Umbilical cord (tissue), 2 donors: ENCODE results near the gene SMAD3. TPM values are rescaled to one million over a fixed set of nuclear protein-coding genes. Genes with fewer than 3 reads are reported as not detected.
"Not testable (repeated sequence)": the region's sequence is repeated elsewhere in the genome, so short reads cannot be mapped to it uniquely, and the experiment has no call there.

Source experiments
- DNase-seq: peaks from one replicate; pipeline ENCODE4 v3.0.0-alpha.2; 2015; ENCODE audit warnings: low spot score
- total RNA-seq: library from RNA; depleted of rRNA; stranded (reverse); fragments of >200 nt; gene quantifications from one replicate; pipeline ENCODE4 v1.2.3, GENCODE V29; 2014; ENCODE audit warnings: low replicate concordance; ENCODE audit not compliant: insufficient read depth

The SMAD3 gene
- total RNA-seq, 1 donor from 2014 or later = 11.1 TPM

DNA sequence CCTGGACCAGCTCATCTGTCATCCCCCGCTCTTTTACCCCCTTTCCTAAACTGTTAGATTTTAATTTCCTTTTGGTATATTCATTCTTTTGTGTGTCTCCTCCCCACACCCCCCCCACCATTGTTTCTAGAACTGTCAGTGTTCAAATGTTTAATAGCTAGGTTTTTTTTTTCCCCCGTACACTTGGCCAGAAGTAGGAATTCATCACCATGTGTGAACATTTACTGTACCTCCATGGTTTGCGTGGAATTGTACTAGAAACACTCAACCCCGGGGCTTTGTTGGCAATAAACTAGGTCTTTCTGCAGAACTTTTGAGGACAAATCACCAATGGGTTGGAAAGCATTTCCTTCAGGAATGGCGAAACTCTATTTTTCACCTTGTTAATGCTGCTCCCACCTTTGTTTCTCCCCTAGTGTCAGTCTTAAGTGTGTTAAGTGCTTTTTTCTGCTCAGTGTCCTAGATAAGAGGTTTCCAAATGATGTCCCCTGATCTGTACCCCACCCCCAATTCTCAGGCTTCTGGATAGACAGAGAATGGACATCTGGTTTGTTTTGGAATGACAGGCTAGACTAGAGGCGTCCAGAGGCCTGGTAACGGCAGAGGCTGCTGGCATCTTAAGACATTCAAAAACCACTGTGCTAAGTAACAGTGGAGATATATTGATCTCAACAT, 76.8 kb downstream of the SMAD3 start:
- DNase-seq = peak; percentile 84

DNA sequence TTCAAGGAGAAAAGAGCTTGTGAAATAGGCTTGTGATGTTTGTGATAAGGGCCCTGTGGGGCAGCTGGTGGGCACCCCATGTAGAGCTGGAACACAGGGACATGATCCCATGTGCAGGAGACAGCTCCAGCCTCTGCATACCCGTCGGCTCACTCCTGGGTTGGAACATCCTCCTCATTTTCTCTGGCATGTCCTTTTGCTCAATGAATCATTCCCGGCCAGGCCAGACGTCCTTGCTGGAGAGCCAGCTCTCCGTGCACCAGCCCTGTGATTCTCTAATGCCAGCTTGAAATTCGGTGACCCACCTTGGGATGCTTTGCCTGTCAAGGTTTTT, 77.3 kb downstream of the SMAD3 start:
- DNase-seq = peak; percentile 75

DNA sequence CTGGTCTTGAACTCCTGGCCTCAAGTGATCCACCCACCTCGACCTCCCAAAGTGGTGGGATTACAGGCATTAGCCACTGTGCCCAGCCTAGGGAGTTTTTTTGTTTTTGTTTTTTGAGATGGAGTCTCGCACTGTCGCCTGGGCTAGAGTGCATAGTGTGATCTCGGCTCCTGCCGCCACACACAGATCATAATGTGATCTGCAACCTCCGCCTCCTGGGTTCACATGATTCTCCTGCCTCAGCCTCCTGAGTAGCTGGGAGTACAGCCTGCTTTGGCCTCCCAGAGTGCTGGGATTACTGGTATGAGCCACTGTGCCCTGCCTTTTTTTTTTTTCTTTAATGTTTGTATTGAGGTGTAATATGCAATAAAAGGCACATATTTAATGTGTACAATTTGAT, 78.2 kb downstream of the SMAD3 start:
- no peak for DNase-seq

DNA sequence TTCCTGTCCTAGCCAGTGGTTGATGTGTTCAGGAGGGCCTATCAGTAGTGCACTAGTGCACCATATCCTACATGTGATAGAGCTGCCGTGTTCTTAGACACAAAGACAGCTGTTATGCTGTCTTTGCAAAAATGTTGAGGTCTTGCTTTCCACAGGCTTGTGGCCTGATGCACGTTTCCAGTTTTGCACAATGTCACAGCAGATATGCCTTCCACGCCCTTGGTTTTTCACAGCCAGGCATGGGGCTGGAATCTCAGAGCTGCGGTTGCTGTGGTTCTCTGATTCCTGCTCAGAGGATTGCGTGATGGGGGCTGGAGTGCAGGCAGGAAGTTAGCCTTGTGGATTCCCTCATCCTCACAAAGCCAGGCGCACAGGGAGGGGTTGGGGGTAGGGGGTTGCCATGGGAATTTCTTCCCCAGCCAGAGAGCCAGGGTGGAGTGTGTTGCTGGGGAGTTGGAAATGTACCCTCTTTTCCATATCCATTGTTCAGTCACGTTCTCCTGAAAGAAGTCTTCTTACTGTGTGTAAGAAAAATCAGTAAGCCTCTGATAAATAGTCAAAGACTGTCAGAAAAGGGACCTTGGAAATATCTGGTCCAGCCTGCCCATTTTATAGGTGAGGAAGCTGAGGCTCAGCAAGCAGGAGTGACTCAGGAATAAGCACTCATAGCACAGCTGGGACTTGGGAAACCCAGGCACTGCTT, 79.4 kb downstream of the SMAD3 start:
- peak; percentile 59 for DNase-seq

DNA sequence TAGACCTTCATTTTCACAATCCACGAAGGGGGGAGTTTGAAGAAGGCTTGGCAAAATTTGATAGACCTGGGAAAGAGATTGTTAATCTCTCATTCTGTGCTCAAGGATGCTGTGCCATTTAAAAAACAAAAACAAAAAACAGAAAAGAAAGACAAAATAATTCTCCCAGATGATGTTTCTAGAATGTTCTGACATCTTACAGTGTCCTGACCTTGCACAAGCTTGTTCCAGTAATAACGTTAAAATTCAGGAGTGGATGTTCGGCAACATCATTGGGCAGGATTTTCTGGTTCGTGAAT, 79.9 kb downstream of the SMAD3 start:
- DNase-seq = no peak

DNA sequence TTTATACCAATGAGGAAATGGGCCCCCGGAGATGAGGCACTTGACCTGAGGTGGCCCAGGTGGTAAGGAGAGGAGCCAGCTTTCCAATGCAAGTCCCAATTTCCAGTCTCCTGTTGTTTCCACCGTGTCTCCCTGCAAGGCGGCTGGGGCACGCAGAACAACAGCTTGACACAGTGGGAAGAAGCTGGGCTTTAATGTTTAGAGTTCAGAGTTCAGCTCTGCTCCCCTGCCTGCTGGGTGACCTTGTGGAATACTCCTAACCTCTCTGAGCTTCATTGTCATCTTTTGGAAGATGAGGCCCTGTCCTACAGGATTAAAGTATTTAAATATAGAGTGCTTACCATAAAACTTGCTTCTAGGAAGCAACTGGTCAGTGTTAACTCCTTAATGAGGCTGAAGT, 80.3 kb downstream of the SMAD3 start:
- DNase-seq = no peak

DNA sequence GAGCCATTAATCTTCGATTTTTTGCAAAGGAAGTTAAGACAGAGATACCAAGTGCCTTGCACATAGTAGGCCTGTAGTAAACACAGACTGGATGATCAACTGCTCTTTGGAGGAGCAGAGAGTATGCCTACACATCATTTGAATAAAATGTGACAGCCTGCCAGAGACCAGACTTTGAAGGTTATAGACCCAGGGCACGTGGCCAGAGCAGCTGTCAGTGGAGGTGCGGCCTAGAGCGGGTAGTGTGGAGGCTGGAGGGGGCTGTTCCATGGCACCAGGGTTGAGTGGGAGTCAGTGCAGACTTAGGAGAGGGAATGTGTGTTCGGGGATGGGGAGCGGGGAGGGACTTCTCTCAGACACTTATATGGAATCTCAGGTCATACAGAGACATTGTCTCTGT, 80.8 kb downstream of the SMAD3 start:
- peak; percentile 87 for DNase-seq

DNA sequence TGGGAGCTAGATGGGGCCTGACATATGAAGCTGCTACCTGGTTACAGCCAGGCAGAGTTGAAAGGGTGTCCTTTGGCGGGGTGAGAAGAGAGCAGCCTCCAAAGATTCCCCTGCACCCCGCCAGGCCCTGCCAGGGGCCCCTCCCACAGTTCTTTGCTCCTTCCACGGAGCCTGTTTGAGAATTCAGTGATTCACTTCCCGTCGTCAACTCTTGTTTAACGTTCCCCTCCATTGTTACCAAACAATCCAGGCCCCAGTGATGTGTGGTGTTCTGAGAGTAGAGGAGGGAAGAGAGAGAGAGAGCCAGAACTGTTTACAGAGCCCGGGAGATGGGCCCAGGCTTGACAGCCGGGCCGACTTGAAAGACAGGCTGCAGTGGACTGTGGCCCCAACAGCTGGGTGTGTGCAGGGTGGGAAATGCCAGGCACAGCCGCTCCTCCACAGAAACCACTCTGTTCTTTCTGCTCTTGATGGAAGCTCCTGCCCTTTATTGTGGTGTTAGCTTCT, 81.5 kb downstream of the SMAD3 start:
- peak; percentile 78 for DNase-seq

DNA sequence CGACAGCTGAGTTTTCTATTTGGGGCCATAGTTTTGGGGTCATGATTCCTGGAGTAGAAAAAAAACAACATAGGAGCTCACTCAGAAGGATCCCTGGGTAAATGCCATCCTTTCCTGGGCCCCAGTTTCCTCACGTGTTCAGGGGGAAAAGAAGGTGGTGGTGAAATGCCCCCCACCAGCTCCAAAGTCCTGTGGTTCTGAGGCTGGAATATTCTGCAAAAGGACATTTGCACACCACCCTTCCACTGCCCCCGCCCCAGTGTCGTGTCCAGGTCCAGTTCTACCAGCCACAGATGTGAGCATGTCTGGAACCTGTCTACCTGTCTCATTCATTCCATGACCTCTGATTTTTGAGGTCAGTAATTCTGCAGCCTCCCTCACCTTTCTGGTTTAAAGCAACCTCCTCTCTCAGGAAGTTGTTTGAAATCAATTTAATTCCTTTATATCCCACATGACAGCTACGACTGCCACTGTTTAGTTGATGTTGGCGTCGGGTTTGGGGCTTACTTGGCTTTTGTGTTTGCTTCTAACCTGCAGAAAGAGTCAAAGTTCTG, 82.1 kb downstream of the SMAD3 start:
- no peak for DNase-seq

DNA sequence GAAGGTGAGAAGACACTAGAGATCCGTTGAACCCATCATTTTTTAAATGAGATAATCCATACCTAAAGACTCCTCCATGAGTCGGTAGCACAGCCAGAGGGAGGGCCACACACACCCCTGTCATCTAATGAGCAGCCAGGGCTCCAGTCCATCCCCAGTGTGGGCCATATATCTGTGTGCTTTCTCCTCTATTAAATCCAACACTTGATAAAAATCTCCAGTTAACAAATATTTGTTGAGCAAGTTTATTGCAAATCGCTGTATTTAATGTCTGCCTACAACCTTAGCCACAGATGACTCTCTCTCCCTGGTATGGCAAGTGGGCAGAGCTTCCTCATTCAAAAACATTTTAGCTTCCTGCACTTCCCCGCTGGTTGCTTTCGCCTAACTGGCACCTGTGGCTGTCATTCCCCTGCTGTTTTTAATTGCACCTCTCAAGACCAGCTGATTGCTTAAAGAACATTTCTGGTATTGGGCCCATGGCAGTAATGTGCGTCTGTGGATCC, 82.8 kb downstream of the SMAD3 start:
- DNase-seq = no peak

DNA sequence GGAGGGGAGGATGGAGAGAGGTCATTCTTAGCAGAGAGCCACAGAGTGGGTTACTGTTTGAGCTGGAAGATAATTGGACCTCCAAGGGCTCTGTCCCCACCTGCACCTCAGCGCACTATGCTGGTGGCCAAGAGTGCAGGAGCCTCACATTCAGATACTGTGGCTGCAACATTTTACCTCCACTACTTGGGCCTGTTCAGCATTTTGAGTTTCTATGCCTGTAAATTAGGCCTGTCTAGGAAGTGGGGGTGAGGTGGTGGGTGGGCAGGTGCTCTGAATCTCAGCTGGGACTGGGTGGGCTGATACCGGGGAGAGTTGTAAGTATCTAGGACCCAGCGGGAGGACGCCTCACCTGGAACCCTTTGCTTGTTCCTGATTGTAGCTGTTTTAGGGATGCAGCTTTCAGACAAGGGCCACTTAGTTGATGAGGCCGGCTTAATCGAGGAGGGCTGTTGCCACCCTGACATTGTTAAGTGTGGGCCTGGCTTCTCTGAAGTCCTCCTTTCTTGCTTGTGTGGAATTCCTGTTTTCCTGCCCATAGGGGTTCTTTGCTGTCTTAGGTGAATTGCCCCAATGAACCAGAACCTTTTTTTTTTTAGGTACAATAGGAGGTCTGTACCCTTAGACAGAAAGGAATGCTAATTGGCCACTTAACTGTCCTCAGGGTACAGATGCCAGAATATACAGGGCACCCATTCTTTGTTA, 83.8 kb downstream of the SMAD3 start:
- DNase-seq = no peak

DNA sequence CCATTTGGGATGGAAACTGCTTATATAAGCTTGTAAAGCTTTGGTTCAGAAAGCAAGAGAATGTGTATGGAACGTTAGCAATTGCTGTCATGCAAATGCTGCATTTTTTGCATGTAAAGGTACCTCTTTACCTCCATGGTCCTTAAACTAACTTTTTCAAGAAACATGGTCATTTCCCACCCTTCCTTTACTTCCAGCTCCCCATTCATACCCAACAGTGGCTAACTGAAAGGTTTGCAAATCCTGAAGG, 84.3 kb downstream of the SMAD3 start:
- DNase-seq = no peak

DNA sequence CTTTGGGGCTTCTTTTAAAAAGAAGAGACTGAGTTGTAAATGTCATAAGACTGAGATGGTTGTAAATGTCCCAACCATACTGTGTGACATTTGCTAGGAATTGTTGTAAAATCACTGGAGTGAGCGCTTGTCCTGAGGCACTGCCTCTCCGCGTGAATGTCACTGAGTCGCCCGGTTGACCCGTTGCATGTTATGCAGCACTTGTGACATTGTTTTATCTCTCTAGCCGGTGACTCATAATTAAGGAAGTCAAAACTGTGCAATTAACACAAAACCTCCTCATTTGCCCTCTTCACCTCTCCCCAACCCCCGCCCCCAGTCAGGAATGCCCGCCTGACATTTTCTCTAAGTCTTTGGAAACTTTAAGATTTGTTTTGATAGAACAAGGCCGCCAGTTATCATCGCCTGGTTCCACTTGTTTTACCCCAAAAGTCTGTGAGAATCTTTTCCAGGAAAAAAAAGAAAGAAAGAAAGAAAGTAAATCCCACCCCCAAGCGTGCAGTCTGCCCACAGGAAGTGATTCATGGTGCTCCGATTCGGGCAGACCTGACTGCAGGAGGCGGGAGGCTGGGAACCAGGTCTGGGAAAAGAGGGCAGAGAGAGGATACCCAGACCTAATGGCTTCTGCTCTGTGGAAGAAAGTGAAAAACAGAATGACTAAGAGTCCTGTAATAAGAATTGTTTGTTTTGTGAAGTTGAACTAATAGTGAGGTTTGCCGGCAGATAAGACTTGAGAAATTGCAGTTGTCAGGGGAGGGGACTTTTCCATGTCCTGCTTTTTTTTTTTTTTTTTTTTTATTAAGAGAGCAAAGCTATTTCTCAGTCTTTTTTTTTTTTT, 84.8 kb downstream of the SMAD3 start:
- DNase-seq = peak; percentile 87

DNA sequence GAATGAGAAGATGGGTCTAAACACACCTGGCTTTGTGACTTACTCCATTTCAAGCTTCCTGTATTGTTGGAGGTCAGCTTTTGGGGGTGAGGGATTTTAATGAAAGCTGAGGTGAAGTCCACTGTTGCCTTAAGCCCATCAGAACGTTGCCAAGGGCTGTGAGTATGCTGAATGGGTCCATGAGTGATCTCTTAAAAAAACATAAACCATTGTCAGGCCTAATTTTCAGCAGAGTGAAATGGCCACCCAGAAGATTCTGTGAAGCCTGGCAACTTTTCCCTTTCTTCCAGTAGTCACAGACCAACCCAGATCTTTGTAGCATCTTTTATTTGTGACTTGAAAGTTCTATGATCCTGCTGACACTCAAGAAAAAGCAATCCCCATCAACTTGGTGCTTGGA, 87.0 kb downstream of the SMAD3 start:
- DNase-seq = no peak

DNA sequence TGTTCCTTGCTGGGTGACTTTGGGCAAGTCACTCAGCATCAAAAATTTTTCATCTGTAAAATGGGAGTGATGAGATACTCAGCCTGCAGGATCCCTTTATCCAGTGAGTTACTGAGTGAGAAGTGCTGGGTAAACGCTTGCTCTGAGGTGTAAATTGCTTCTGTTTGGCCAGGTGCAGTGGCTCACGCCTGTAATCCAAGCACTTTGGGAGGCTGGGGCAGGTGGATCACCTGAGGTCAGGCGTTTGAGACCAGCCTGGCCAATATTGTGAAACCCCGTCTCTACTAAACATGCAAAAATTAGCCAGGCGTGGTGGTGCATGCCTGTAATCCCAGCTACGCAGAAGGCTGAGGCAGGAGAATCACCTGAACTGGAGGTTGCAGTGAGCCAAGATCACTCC, 87.6 kb downstream of the SMAD3 start:
- not testable (repeated sequence) for DNase-seq

DNA sequence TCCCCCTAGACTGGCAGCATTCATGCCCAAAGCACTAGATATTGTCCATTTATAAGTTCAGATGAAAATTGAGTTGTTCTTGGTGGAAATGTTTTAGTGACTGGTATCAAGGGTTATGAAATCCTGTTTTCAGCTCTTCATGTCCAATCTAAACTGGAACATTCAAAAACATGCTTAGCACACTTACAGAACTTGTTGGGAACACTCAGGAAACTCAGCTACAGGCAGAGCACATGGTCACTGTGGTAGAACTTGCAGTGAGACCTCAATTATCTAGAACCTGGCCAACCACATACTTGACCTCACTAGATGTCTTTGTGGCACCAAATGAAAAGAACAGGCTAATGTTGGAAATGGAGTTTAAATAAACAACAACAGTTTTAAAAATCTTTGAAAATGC, 88.8 kb downstream of the SMAD3 start:
- DNase-seq = no peak

DNA sequence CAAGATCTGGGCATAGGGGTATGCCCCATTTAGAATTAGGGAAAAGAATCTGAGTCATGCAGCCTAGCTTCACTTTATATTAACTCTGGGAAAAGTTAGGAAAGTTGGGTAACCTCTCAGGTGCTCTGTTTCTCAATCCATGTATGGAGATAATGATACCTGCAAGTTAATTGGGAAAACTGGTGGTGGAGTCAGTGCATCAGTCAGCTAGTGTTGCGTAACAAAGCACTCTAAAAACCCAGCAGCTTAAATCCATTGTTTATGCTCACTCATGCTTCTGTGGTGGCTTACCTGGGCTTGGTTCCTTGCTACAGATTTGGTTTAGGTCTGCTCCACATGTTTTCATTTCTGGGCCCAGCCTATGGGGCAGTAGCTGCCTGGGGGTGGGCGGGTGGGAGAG, 91.0 kb downstream of the SMAD3 start:
- DNase-seq = no peak

DNA sequence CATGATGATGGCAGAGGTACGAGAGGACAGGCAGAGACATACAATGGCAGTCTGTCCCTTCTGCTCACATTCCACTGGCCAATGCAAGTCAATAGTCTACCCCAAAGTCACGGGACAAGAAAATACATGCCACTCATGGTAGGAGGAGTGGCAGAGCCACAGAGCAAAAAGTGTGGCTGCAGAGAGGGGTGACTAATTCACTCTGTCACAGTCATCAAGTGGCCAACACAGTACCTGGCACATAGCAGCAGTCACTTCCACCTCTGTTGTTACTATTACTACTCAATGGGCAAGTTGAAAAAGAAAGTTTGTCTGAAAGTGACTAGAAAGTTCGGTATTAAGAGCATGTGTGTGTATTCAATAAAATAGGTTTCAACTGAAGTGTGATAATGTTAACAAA, 91.4 kb downstream of the SMAD3 start:
- no peak for DNase-seq

DNA sequence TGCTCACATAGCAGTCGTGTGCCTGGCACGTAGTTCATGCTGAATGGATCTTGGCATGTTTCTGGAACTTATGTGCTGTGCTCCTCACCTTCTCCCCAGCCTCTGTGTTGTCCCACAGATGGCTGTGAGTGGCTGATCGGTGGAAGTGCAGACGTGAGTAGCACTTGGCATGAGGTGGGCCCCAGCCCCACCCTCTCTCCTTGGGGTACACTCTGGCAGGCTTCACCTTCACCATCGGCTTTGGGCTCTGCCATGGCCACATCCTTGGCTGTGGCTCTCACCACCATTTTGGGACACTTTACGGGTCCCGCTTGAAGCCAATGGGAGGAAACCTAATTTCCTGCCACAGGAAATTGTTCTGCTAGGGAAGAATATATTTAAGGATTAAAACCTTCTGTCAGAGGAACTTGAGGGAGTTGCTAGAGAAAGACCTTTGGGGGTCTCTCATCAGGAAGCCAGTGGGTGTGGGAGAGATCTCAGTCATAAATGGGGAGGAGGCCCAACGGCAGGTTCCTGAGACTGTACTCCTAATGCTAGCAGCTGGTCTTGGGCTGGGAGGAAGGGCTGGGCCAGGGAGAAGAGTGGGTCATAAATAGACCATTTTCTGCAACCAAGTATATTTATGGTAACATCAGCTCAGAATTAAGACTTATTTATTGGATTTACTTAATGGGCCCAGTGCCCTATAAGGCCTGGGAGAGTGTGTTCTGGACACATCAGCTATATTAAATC, 92.3 kb downstream of the SMAD3 start:
- no peak for DNase-seq

DNA sequence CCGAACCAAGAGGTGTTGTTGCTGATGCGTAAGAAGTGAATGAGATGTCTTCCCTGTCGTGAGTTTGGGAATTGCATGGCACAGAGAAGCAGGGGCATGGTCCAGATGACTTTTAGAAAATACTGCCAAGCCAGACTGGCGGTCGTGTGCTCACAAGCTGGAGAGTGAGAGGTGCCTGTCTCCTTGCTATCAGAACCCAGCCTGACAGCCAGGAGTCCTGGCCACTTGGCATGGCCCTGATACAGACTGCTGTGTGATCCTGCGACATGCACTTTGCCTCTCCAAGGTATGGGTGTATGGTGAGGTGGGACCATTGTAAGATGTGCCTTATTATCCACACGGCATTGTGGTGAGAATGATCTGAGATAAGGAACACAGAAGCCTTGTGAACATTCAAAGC, 93.0 kb downstream of the SMAD3 start:
- DNase-seq = no peak

DNA sequence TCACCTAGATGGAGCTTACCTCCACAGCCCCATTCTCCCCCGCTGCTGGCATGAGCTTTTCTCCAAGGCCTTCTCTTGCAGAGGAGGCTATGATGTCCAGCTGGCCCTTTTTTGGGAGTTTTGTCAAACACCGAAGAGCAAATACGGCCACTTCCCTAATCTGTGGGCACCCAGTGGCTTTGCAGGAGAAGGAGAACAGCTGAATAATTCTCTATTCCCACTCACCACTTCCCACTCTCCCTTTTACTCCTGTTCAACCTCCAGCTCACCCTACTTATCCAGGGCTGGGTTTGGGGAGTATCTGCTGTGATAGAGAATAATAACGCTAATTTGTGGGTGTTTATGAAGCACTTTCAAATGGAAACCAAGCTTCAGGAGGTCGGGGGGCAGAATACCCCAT, 96.0 kb downstream of the SMAD3 start:
- DNase-seq = no peak
